ENCODE data around the gene ZNF831. TPM values are rescaled to one million over a fixed set of nuclear protein-coding genes. Genes with fewer than 3 reads are reported as not detected.

ZNF831 gene
- total RNA-seq, 1 donor from 2014 or later = 0.28 TPM

DNA sequence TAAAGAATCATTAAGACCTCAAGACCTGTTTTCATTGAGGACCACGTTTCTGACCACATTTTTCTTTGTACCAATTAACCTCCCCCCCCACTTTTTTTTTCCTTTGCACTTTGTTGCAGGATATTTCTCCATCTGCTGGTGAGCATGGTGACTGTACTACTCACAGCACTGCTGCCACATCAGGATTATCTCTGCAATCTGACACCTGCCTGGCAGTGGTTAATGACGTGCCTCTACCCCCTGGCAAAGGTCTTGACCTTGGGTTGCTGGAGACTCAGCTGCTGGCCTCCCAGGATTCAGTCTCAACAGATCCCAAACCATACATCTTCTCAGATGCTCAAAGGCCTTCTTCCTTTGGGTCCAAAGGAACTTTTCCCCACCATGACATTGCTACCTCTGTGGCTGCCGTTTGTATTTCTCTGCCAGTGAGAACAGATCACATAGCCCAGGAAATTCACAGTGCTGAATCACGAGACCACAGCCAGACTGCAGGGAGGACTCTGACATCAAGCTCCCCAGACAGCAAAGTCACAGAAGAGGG is 90.2 kb downstream of the ZNF831 start:
- no peak for ATAC-seq

DNA sequence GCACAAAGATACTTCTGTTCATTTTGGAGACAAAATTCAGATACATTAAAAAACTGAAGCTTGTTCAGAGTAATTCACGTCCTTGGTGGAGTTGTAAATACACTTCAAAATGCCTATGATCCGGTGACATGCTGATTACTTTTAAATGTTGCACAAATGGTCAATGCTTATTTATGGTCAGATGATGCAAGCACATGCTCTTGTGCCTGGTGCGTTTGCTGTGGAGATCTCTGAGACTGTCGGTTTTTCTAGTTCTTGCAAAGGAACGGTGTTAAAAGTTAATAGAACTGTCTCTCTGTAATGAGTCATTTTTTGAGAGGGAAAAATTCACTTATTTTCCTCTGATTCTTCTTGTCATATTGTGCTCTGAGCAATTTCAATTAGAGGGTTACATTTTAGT is 91.6 kb downstream of the ZNF831 start:
- ATAC-seq = no peak

DNA sequence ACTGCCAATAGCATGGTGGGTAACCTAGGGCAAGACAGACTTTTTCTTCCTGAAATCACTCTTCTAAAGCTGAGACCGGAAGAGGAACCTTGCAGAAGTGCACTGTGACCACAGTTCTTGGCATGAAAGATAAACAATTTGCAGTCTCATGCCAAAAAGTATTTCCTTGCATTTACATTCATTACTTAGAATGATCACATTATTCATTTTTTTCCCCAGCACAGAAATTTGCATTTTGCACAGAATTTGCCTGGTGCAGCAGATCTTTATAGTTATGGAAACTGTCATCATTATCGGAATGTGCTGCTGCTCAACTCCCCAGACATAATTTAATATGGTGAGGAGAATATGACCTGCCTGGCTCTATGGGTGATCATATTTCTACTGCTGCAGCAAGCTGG is 94.6 kb downstream of the ZNF831 start:
- no peak for ATAC-seq

DNA sequence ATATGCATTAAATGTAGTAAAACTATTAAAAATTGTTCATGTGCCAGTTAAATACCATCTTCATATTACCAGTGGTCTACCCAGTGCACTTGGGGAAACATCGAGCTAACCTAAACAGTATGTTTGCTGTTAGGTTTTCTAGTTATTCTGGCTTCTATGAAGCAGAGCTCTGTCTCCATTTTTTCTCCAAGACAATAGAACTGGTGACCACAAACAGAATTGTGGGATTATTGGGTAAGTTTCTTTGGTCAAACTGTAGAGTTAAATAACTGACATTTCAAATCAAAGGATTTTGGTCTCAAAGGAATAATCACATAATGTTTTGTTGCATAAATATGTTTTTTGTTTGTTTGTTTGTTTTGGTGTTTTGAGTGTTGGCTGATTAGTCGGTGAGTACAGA is 96.3 kb downstream of the ZNF831 start:
- ATAC-seq = no peak

DNA sequence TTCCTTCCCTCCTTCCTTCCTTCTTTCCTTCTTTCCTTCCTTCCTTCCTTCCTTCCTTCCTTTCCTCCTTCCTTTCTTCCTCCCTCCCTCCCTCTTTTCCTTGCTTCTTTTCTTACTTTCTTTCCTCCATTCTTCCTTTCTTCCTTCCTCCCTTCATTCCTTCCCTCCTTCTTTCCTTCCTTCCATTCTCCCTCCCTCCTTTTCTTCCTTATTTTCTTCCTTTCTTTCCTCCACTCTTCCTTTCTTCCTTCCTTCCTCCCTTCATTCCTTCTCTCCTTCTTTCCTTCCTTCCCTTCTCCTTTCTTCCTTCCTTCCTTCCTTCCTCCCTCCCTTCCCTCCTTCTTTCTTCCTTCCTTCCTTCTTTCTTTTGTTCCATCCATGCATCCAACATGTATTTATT is 101.7 kb downstream of the ZNF831 start:
- no peak for ATAC-seq

DNA sequence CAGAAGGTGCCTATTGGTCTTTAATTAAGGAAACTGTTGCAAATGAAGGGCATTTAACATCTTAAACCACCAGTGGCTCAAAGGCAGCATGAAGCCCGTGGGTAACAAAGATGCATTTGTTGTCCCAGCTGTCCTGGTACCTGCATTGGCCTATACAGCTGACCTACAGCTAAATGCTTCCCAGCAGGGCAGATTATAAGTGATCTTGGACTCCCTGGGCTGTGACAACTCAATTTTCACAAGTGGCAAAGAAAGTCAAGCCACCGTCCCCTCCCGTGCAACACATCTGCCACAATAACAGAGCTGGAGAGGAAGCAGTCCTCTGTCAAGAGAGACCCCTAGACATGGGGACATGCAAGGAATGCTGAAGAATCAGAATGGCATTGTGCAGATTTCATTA is 105.2 kb downstream of the ZNF831 start:
- ATAC-seq = no peak

DNA sequence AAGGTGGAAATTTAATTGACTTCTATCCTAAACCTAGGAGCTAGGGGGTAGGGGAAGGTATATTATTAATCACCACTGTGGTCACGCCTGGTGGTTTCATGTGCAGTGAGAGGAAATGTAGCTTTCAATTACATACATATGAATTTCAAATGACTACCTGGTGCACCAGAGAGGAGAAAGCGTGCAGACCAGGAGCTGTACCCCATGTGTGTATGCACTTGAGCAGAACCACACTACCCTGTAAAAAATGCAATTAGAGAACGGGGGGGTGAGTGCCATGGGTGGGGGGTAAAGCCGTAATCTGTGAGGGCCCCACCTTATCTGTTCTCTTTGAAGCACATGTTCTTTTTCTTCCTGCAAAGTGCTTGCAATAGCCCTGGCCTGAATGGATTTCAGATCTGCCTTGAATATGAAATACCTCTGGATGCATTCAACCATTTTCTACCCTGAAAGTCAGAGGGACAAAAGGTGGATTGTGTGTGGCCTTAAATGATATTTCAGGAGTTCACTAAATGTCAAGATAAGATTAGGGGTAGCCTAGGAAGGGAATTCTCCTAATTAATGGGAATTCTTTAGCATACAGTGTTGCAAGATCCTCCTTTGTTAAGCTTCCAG is 105.9 kb downstream of the ZNF831 start:
- ATAC-seq = no peak

DNA sequence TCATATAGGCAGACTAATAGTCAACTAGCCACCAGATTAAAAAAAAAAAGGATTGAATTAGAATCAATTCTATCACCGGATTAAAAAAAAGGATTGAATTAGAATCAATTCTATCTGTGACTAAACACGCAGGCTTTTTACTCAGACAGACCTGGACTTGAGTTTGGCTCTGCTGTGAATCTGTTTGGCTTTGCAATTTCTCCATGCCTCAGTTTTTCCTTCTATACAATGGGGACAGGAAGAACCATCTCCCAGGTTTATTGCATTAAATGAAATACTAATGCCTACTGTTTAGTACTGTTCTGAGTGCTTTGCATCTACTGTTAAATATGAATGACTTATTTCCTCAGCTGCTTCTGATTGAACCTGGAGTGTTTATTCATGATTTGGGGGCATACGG is 106.8 kb downstream of the ZNF831 start:
- ATAC-seq = no peak

DNA sequence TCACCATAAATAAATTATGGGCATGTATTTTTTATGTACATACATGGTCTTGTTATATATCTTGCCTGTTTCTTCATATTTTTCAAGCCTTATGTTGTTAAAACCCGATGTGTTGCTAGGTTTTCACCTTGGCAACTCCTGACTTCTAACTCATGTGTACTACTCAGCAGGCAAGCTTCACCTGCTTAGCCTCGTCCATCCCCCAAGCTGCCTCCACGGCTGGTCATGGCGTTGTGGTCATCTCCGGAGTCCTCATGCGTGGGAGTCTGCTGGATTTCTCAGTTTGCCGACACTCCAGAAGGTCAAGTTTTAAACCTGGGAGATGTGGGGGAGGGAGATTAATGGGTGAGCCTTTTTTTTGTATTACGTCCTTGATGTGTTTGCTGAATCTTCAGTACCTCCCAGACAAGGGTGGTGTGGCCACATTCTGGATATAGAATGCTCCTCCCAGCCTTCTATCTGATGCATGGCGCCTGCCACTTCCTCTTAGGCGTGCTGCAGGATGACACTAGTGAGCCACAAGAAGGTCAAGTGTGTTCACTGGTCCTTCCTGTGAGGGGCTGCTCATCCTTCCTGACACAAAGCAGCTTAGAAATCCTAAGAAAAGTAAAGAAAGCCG is 110.2 kb downstream of the ZNF831 start:
- ATAC-seq = no peak

DNA sequence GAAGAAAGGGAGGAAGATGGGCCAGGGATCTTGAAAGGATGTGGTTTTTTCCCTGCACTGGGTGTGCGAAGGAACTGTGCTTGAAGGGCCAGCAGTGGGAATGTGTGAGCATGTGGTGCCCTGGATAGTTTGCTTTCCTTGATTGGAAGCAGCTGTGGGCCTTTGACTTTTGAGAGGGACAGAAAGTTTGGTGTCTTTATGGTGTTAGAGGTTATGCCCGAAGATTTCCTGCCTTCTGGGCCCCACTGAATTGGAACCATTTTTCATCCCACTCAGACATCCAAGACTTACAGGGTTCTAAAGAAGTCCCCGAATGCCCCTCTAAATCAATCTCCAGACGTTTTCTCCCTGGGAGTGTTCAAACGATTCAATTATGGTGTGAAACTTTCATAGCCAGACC is 113.3 kb downstream of the ZNF831 start:
- ATAC-seq = no peak

DNA sequence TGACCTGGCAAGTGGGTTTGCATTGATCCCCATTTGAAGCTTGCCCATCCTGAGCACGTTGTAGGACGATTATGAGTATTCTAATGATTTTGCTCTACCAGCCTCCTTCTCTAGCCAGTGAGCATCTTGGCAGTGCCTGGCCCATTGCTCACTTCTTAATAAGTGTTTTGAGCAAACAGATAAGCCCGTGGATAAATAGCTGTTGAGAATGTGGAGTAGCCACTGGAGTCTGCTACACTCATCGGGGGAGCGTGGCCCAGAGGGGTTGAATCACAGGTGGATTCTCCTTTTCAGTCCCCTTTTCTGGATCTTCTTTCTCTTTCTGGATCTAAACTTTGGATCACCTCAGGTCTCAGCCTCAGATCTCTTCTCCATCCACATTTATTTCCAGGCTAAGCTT is 120.8 kb downstream of the ZNF831 start:
- ATAC-seq = no peak

DNA sequence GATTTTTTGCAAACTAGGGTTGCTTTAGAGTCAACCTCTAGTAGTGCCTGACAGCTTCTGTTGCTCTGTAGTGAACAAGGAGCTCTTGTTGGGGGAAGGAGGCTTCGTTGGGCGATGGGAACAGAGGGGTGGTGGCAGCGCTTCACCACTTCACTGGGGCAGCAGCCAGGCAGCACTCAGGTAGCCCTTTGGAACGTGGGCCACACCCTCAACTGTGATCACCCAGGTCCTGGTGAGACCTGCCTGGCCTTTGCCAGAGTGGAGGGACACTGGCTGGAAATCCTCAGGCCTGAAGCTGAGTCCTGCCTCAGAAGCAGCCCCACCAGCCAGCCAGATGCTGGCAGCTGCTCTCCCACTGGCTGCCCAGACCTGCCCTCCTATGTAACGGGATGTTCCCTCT is 126.4 kb downstream of the ZNF831 start:
- ATAC-seq = no peak

DNA sequence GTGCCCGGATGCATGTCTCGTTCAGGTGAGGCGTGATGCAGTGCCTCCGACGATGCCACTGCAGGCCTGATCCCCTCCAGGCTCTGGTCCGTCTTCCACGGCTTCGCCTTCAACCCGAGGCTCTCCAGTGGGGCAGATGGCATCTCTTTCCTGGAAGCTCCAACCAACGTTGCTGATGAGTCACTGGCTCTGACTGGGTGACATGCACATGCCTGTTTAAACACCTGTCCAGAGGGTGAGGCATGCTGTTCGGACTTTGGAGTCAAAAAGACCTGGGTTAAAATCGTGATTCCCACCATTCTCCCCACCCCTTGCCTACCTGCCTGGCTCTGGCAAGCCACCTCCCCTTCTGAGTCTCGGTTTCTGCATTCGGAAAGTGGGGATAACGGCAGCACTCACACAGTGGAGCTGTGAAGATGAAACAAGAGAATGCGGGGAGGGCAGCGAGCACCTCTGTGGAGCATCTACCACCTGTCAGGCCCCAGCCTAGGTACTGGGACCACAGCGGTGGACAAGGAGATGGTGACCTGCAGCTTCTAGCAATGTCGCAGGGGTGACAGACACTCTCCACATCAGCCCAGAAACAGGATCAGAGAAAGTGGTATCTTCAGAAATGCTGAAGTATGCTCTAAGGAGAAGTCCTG is 128.2 kb downstream of the ZNF831 start:
- peak; percentile 71 for ATAC-seq

DNA sequence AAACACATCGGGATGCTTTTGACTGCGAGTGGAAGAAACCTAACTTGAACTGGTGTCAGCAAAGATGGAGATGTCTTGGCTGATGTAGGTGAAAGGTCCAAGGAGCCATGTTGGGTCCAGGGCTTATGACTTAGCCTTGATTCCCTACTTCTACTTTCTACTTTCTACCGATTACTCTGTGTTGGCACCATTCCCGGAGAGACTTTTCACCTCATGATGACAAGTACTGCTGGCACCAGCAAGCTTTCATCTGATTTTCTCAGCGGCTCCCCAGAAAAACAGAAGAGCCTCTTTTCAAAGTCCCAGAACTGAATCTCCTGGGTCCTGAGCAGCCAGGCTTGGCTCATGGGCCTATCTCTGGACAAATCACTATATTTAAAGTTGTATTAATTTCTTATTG is 131.9 kb downstream of the ZNF831 start:
- no peak for ATAC-seq

DNA sequence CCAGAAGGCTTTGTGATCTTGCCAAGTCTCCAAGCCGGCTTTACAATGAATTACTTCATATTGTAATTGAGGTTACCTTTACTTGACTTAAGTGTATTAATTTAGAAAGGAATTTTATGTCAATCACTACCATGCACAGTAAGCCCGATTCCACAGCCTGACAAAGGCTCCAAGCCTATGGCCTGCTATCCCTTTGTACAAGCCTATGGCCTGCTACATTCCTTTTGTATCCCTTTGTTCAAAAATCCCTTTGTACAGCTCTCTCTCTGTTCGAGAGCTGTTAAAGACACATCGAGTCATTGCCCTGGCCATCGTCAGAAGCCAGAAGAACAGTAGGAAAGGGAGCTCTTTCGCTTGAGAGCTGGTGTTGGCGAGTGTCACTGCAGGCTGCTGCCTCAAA is 134.1 kb downstream of the ZNF831 start:
- ATAC-seq = no peak

DNA sequence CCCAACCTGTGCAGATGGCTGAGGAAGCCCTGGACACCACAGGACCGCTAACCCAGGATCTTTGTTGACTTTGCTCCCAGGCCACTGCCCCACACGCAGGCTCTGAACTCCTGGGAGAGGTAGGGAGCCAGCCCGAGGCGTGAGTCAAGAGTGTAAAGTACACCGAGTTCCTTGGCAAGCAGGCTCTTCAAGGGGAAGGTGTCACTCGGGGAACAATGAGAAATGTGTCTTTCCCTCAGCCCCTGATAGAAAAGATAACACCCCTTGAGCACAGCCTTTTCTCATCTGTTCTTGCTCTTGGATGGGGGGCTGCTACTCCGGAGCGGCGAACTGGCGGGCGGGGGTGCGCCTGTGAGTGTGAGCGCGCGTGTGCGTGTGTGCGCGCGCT is 136.3 kb downstream of the ZNF831 start:
- peak; percentile 71 for ATAC-seq

DNA sequence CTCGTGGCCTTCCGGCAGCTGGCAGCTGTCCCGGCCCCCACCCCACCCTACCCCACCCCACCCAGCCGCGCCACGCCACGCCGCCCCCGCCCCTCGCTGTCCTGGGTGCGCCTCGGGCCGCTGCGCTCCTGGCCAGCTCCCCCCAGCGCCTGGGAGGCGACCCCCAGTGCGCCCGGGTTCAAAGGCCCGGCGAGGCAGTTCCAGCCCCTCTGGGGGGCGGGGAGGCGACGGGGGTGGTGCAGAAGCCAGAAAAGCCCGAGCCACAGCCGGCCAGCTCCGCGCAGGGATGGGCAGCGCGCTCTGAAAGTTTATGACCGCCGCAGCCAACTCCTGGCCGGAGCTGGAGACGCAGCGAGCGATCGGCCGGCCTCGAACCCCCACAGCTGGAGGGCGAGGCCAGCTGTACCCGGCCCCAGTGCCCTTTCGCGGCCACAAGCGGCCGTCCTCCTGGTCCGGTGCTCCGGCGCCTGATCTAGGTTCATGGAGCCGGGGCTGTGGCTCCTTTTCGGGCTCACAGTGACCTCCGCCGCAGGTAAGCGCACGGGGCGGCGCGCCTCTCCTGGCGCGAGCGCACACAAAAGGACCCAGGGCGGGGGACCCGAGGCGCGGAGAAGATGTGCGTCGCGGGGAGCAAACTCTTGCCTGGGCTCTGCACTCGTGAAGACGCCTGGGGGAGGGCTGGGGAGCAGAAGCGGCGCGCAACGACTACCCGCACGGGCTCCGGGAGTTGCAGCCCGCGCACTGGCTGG is 136.9 kb downstream of the ZNF831 start, which contains the start of gene EDN3:
TSS of gene EDN3 (plus strand) at position 279 of the 749 bp plus-strand sequence. CDS start at position 481, 202 bp downstream.
- peak; percentile 27 for ATAC-seq

DNA sequence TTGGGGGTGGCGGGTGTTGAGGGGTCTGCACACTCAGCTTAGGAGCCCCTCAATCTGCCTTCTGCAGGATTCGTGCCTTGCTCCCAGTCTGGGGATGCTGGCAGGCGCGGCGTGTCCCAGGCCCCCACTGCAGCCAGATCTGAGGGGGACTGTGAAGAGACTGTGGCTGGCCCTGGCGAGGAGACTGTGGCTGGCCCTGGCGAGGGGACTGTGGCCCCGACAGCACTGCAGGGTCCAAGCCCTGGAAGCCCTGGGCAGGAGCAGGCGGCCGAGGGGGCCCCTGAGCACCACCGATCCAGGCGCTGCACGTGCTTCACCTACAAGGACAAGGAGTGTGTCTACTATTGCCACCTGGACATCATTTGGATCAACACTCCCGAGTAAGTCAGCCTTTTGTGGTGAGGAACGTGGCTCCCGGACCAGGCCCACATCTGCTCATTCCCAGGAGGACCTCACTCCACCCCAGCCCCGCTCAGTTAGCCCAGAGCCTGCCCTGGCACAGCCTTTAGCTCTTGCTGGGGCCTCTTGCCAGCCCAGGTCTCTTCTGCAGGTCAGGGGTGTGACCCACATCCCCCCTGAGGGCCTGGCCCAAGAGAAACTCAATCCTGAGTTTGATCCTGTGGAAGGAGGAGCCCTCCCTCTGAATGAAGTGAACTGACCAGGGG is 137.9 kb downstream of the ZNF831 start:
- ATAC-seq = no peak

DNA sequence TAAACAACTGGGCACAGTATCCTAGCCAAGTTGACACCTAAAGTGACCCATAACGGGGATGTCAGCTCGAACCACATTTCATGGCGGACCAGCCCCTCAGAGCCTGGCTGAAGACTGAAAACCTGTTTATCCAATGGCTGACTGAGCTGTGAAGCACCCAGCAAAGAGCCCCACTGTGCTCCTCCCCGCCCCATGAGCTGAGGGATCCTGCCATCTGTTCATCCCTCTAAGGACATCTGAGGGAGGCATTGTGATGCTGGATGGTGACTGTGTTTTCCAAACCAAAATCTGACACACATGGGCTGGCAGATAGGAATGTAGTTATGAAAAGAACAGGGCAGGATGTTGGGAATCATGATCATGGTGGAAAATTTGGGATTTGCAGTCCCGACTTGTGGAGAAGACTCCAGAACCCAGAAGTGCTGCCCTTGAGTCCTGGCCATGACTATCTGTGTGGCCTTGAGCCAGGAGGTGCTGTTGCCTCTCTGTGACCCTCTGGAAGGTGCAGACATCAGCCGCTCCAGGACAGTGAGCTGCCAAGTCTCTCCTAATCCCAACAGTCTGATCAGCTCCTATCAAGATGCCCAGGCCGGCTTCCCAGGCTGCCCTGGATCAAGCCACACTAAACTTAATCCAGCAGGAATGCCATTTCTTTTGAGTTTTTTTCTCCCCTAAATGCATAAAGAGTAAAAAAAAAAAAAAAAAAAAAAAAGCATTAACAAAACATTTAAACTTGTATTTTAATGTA is 142.5 kb downstream of the ZNF831 start:
- ATAC-seq = no peak

DNA sequence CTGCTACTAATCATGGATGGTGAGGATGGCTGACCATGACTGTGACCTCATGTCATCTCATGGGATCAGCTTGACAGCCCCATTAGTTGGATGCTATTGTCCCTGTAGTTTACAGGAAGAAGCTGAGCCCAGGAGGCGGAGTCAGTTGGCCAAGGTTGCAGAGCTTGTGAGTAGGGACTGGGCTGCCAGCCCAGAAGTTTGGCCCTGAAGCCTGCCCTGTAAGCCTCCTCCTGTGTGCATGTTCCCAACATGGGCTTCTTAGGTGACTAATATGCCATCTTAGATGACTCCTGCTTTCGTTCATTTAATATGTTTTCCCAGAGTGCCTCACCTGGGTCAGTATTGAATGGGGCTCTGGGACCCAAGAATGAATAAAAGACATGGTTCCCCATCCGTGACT is 143.6 kb downstream of the ZNF831 start:
- ATAC-seq = peak; percentile 87
